HG02973 (cell line): ENCODE results near the gene MAN2A1.
A peak's percentile ranks its signal among the peaks of the same experiment; 100 is the strongest.

Source experiments
- ATAC-seq: cut with Tn5 transposase; IDR thresholded peaks from one replicate; pipeline ENCODE4 v1.9.1; 2021; ENCODE audit warnings: moderate library complexity; ENCODE audit not compliant: unreplicated experiment

The MAN2A1 gene

GRCh38 chr5:109704282-109704952 is 14.7 kb downstream of the MAN2A1 start:
- ATAC-seq: no peak

GRCh38 chr5:109705596-109705995 is 15.9 kb downstream of the MAN2A1 start:
- ATAC-seq: no peak

GRCh38 chr5:109706095-109706494 is 16.4 kb downstream of the MAN2A1 start:
- ATAC-seq: no peak

GRCh38 chr5:109707531-109707930 is 17.8 kb downstream of the MAN2A1 start:
- ATAC-seq: no peak

GRCh38 chr5:109708813-109709212 is 19.1 kb downstream of the MAN2A1 start:
- ATAC-seq: no peak

GRCh38 chr5:109709225-109709624 is 19.5 kb downstream of the MAN2A1 start:
- ATAC-seq: no peak

- no peak for ATAC-seq
These were observed 21.9 kb downstream of the MAN2A1 start for GRCh38 chr5:109711673-109712072.

- ATAC-seq: no peak
These were observed 23.7 kb downstream of the MAN2A1 start for GRCh38 chr5:109713453-109713852.

- ATAC-seq: no peak
These were observed 24.9 kb downstream of the MAN2A1 start for GRCh38 chr5:109714592-109714991.

- no peak for ATAC-seq
These were observed 28.5 kb downstream of the MAN2A1 start for GRCh38 chr5:109718216-109718615.

- ATAC-seq: no peak
These were observed 28.9 kb downstream of the MAN2A1 start for GRCh38 chr5:109718632-109719031.

- no peak for ATAC-seq
These were observed 30.3 kb downstream of the MAN2A1 start for GRCh38 chr5:109719978-109720377.

- ATAC-seq: no peak
These were observed 32.0 kb downstream of the MAN2A1 start for GRCh38 chr5:109721741-109722140.

- ATAC-seq: no peak
These were observed 33.9 kb downstream of the MAN2A1 start for GRCh38 chr5:109723606-109724005.

- ATAC-seq: no peak
These were observed 35.4 kb downstream of the MAN2A1 start for GRCh38 chr5:109725135-109725534.

- ATAC-seq: peak; percentile 84
These were observed 50.3 kb downstream of the MAN2A1 start for GRCh38 chr5:109739741-109740728.

GRCh38 chr5:109740966-109741365 is 51.2 kb downstream of the MAN2A1 start:
- no peak for ATAC-seq

GRCh38 chr5:109741390-109741789 is 51.7 kb downstream of the MAN2A1 start:
- ATAC-seq: no peak

GRCh38 chr5:109743041-109743531 is 53.4 kb downstream of the MAN2A1 start:
- ATAC-seq: no peak

- ATAC-seq: no peak
These were observed 54.1 kb downstream of the MAN2A1 start for GRCh38 chr5:109743770-109744212.

GRCh38 chr5:109744261-109744660 is 54.5 kb downstream of the MAN2A1 start:
- ATAC-seq: no peak

GRCh38 chr5:109748546-109748945 is 58.8 kb downstream of the MAN2A1 start:
- ATAC-seq: no peak
